H1 (cell line): Measurements from ENCODE around the gene SEC14L5. TPM values are rescaled to one million over a fixed set of nuclear protein-coding genes. Genes with fewer than 3 reads are reported as not detected.

Source experiments
- BCL11A ChIP-seq, 2 experiments: IDR thresholded peaks; one replicate each; pipeline ENCODE4 v1.6.1; 2011; ENCODE audit warnings: low read depth in 2 of 2, low read length in 2 of 2, mild to moderate bottlenecking in 2 of 2
- CBX5 ChIP-seq: fragments of 300-800, 300-1000 bp; sonication (generic); IDR thresholded peaks from 2 replicates; pipeline ENCODE4 v1.7.1; 2016; ENCODE audit warnings: antibody characterized with exemption, low read length, low read depth
- CHD2 ChIP-seq: IDR thresholded peaks from 2 replicates; pipeline ENCODE4 v1.6.1; 2012; ENCODE audit warnings: low read length, improper control_type of control experiment
- FOSL1 ChIP-seq: IDR thresholded peaks from 2 replicates; pipeline ENCODE4 v1.6.1; 2011; ENCODE audit warnings: mild to moderate bottlenecking, low read depth, low read length, moderate library complexity; ENCODE audit not compliant: insufficient read depth
- RBBP5 ChIP-seq: IDR thresholded peaks from 2 replicates; pipeline ENCODE4 v1.7.1; 2012; ENCODE audit warnings: low read depth, mild to moderate bottlenecking, inconsistent platforms, low read length, moderate library complexity, borderline replicate concordance
- RXRA ChIP-seq: IDR thresholded peaks from 2 replicates; pipeline ENCODE4 v1.6.1; 2011; ENCODE audit warnings: low read depth, mild to moderate bottlenecking, low read length, moderate library complexity; ENCODE audit not compliant: insufficient read depth
- SAP30 ChIP-seq: fragments of 300-600 bp; sonication (generic); IDR thresholded peaks from 2 replicates; pipeline ENCODE4 v1.7.1; 2012; ENCODE audit warnings: low read length, moderate library complexity, mild to moderate bottlenecking, inconsistent platforms; ENCODE audit not compliant: insufficient read depth, insufficient replicate concordance
- SP2 ChIP-seq: IDR thresholded peaks from 2 replicates; pipeline ENCODE4 v1.6.1; 2012; ENCODE audit warnings: mild to moderate bottlenecking, low read length, inconsistent platforms
- TAF1 ChIP-seq: IDR thresholded peaks from 2 replicates; pipeline ENCODE4 v1.6.1; 2011; ENCODE audit warnings: mild to moderate bottlenecking, low read depth, low read length
- polyA plus RNA-seq, 7 experiments: library from polyadenylated mRNA; depleted of rRNA in 3 of 7; stranded (reverse) in 5 of 7; unstranded in 2 of 7; fragments of >200 nt in 5 of 7; fragments of 200-250 nt in 2 of 7; gene quantifications; 1 replicate in 5 of 7; 2 replicates in 1 of 7; 4 replicates in 1 of 7; pipeline versions ENCODE4 v1.2.1 to v1.2.3, GENCODE V29; 2011 to 2013; ENCODE audit warnings: missing spikeins in 2 of 7, mixed read lengths in 2 of 7
- total RNA-seq: library from RNA; stranded (reverse); fragmentation: NEBNext Ultra II Directional; extraction: Animal tissue kit (Norgen Biotek cat#: 25700); gene quantifications from 2 replicates; pipeline ENCODE4 v1.2.1, GENCODE V29; 2021

The SEC14L5 gene
- total and polyA plus RNA-seq, 2 of the 8 experiments (the other 6 are each of a cell fraction or from before 2014, with no cell fraction given) = 1.9 to 3.0 TPM

- no peak for TF ChIP-seq CHD2
- no peak for TF ChIP-seq SAP30
- no peak for TF ChIP-seq BCL11A (IDR thresholded peaks at IDR 0.05; ENCODE audit: low read depth in 2 of 2, low read length in 2 of 2)
- no peak for TF ChIP-seq SP2
- TF ChIP-seq CBX5 = no peak
- TF ChIP-seq RXRA = no peak
- TF ChIP-seq RBBP5 = no peak
- no peak for TF ChIP-seq FOSL1
- TF ChIP-seq TAF1 = no peak
- TF ChIP-seq, all 59 proteins: peak for 0
These were observed 30.5 kb downstream of the SEC14L5 start (continued) for GRCh38 chr16:4988647-4989046.
